ENCODE results near the gene DIP2C.

DNA sequence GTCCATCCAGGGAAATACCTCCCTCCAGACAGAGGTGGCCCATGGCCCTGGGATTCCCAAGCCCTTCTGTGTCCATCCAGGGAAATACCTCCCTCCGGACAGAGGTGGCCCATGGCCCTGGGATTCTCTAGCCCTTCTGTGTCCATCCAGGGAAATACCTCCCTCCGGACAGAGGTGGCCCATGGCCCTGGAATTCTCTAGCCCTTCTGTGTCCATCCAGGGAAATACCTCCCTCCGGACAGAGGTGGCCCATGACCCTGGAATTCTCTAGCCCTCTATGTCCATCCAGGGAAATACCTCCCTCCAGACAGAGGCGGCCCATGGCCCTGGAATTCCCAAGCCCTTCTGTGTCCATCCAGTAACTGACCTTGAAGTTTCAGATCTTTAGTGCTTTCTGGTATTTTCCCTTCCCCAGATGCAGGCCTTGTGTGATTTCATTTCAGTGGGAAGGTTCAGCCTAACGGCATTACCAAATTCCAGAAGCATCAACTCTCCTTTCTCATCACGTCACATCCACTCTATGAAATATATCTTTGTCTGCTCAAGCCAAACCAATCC lies 28.8 kb upstream of the DIP2C start:
- TF ChIP-seq POLR2A (IDR thresholded peaks at IDR 0.05; ENCODE audit: low read depth, low read length) = no peak
- no peak for TF ChIP-seq POLR2AphosphoS5 (IDR thresholded peaks at IDR 0.05; ENCODE audit: low read depth, low read length)

Data from GM12892 (cell line).